Prostate gland (tissue), 2 donors: Measurements from ENCODE around the gene SEM1. TPM values are rescaled to one million over a fixed set of nuclear protein-coding genes. Genes with fewer than 3 reads are reported as not detected.
"Not testable (repeated sequence)": the region's sequence is repeated elsewhere in the genome, so short reads cannot be mapped to it uniquely, and the experiment has no call there.

Experiments
- DNase-seq: peaks from one replicate; pipeline ENCODE4 v3.0.0-alpha.2; 2019; ENCODE audit warnings: low spot score
- H3K27ac ChIP-seq, 2 donors: fragments of 200-600 bp; sonication (generic); 2 replicates each; pipeline ENCODE4 v1.5.1; 2017 to 2019
- H3K27me3 ChIP-seq: fragments of 200-600 bp; sonication (generic); replicated peaks from 2 replicates; pipeline ENCODE4 v1.5.1; 2019; ENCODE audit not compliant: insufficient read depth
- H3K36me3 ChIP-seq, 2 donors: fragments of 200-600 bp; sonication (generic); 1 replicate in 1 of 2; 2 replicates in 1 of 2; pipeline versions ENCODE4 v1.5.1 to v1.8.1; 2017 to 2019
- H3K4me1 ChIP-seq: fragments of 200-600 bp; sonication (generic); replicated peaks from 2 replicates; pipeline ENCODE4 v1.5.1; 2019
- H3K4me3 ChIP-seq, 2 donors: fragments of 200-600 bp; sonication (generic); 2 replicates each; pipeline ENCODE4 v1.5.1; 2017 to 2019
- H3K9me3 ChIP-seq: fragments of 200-600 bp; sonication (generic); 2 replicates; pipeline ENCODE4 v1.5.1; 2017
- CTCF ChIP-seq, 4 experiments: fragments of 200-600 bp in 2 of 4; fragments of 450-650 bp in 2 of 4; sonication (generic) in 2 of 4; IDR thresholded peaks; 1 replicate in 3 of 4; 2 replicates in 1 of 4; pipeline ENCODE4 v1.5.1; 2016 to 2019; ENCODE audit warnings: antibody characterized with exemption in 4 of 4, mild to moderate bottlenecking in 2 of 4, moderate library complexity in 2 of 4
- POLR2A ChIP-seq: fragments of 450-650 bp; IDR thresholded peaks from one replicate; pipeline ENCODE4 v1.6.1; 2016; ENCODE audit warnings: antibody characterized with exemption, mild to moderate bottlenecking
- POLR2AphosphoS5 ChIP-seq: sonication (generic); formaldehyde crosslinking; IDR thresholded peaks from one replicate; pipeline ENCODE4 v1.6.1; 2017; ENCODE audit warnings: antibody characterized with exemption
- WGBS: methylation state at CpG from one replicate; pipeline ENCODE4 v1.1.5; 2018; 5-methylcytosine and 5-hydroxymethylcytosine counted together
- intact Hi-C: fragments of 100-400 bp; cut with DNase I; formaldehyde crosslinking; loops from one replicate; pipeline ENCODE4 v1.14.2; 2022
- total RNA-seq, 2 donors: library from RNA; depleted of rRNA; stranded (reverse); fragments of >200 nt; gene quantifications; one replicate each; pipeline ENCODE4 v1.1.0, GENCODE V29; 2016

SEM1 gene
- total RNA-seq, result 10 to 100 TPM; 16.2 to 24.9 TPM

GRCh38 chr7:96709381-96710228 lies at the start of gene SEM1:
Gene SEM1, minus strand, starts transcription at chr7:96709846. Its CDS starts 83 bp downstream, at chr7:96709763.
- peak within 1 kb of the TSS; percentile 77 to 78 for H3K4me3 ChIP-seq
- no peaks in the 10 kb centered on the region for H3K27me3 ChIP-seq
- intact Hi-C loops, result no loop called here
- no peaks in the 10 kb centered on the region for H3K4me1 ChIP-seq
- peak; percentile 36 for TF ChIP-seq POLR2A
- peak; percentile 96 for TF ChIP-seq POLR2AphosphoS5
- peak in 2 of 4 experiments; percentile 4 to 11 for TF ChIP-seq CTCF (IDR thresholded peaks at IDR 0.05)
- no peaks in the 10 kb centered on the region for H3K36me3 ChIP-seq
- DNase-seq, result peak; percentile 89
- peak within 1 kb of the TSS; percentile 83 to 89 for H3K27ac ChIP-seq
- no peaks in the 10 kb centered on the region for H3K9me3 ChIP-seq
- under 1% methylated on average over 44 of the region's 46 CpGs for WGBS

GRCh38 chr7:96757880-96758279 lies 48.2 kb upstream of the SEM1 start:
- WGBS, result 88% methylated on average over 1 of the region's 1 CpG
- intact Hi-C loops, H3K9me3 ChIP-seq, H3K27me3 ChIP-seq, H3K4me1 ChIP-seq, H3K4me3 ChIP-seq, H3K36me3 ChIP-seq, H3K27ac ChIP-seq, DNase-seq: not testable (repeated sequence)

GRCh38 chr7:96747418-96747940 lies 37.8 kb upstream of the SEM1 start:
- Histone ChIP-seq H3K4me3 (no peak overlapping the region), H3K4me1 (no peaks in the 10 kb centered on the region), H3K9me3 (no peaks in the 10 kb centered on the region), H3K36me3 (no peaks in the 10 kb centered on the region), H3K27me3 (no peaks in the 10 kb centered on the region), H3K27ac (no peak overlapping the region)
- no peak for TF ChIP-seq POLR2A
- no peak for DNase-seq
- intact Hi-C loops, result no loop called here
- WGBS, result 64% methylated on average over 2 of the region's 2 CpGs

GRCh38 chr7:96740130-96740529 lies 30.5 kb upstream of the SEM1 start:
- Histone ChIP-seq H3K27me3 (no peaks in the 10 kb centered on the region), H3K4me3 (no peak overlapping the region), H3K27ac (no peak overlapping the region), H3K4me1 (no peaks in the 10 kb centered on the region), H3K9me3 (no peaks in the 10 kb centered on the region), H3K36me3 (no peaks in the 10 kb centered on the region)
- TF ChIP-seq CTCF (IDR thresholded peaks at IDR 0.05) (no peak), POLR2A (no peak), POLR2AphosphoS5 (no peak)
- whole genome bisulfite sequencing, result 47% methylated on average over 4 of the region's 4 CpGs
- intact Hi-C loops, result no loop called here
- DNase-seq, result no peak

- no peak for TF ChIP-seq CTCF (IDR thresholded peaks at IDR 0.05)
- H3K27me3 ChIP-seq, result no peaks in the 10 kb centered on the region
- H3K4me1 ChIP-seq, result no peaks in the 10 kb centered on the region
- no peak overlapping the region for H3K4me3 ChIP-seq
- intact Hi-C loops, result no loop called here
- DNase-seq, result no peak
- no peaks in the 10 kb centered on the region for H3K36me3 ChIP-seq
- H3K9me3 ChIP-seq, result no peaks in the 10 kb centered on the region
- 86% methylated on average over 1 of the region's 1 CpG for WGBS
- H3K27ac ChIP-seq, result no peak overlapping the region
Observed at GRCh38 chr7:96739609-96740008, 30.0 kb upstream of the SEM1 start.

GRCh38 chr7:96739167-96739566 lies 29.5 kb upstream of the SEM1 start:
- H3K4me1 ChIP-seq, result no peaks in the 10 kb centered on the region
- no peak for TF ChIP-seq CTCF (IDR thresholded peaks at IDR 0.05)
- TF ChIP-seq POLR2AphosphoS5, result no peak
- TF ChIP-seq POLR2A, result no peak
- H3K27ac ChIP-seq, result no peak overlapping the region
- no peaks in the 10 kb centered on the region for H3K27me3 ChIP-seq
- WGBS, result 57% methylated on average over 1 of the region's 1 CpG
- intact Hi-C loops, result no loop called here
- H3K36me3 ChIP-seq, result no peaks in the 10 kb centered on the region
- H3K9me3 ChIP-seq, result no peaks in the 10 kb centered on the region
- H3K4me3 ChIP-seq, result no peak overlapping the region
- DNase-seq, result no peak
